Measurements from ENCODE around the gene ZNF451. TPM values are rescaled to one million over a fixed set of nuclear protein-coding genes. Genes with fewer than 3 reads are reported as not detected.

ZNF451 gene
- total RNA-seq, 1 donor from 2014 or later = 71.9 TPM

GRCh38 chr6:57069920-57070331, 20.1 kb upstream of the ZNF451 start:
- TF ChIP-seq, protein P1, sequence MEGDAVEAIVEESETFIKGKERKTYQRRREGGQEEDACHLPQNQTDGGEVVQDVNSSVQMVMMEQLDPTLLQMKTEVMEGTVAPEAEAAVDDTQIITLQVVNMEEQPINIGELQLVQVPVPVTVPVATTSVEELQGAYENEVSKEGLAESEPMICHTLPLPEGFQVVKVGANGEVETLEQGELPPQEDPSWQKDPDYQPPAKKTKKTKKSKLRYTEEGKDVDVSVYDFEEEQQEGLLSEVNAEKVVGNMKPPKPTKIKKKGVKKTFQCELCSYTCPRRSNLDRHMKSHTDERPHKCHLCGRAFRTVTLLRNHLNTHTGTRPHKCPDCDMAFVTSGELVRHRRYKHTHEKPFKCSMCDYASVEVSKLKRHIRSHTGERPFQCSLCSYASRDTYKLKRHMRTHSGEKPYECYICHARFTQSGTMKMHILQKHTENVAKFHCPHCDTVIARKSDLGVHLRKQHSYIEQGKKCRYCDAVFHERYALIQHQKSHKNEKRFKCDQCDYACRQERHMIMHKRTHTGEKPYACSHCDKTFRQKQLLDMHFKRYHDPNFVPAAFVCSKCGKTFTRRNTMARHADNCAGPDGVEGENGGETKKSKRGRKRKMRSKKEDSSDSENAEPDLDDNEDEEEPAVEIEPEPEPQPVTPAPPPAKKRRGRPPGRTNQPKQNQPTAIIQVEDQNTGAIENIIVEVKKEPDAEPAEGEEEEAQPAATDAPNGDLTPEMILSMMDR (IDR thresholded peaks at IDR 0.05) = no peak
- ChIA-PET CTCF (no interaction called here), POLR2A (no interaction called here)
- Mint-ChIP-seq H3K4me3 (no peak overlapping the region), H3K36me3 (ENCODE audit: low read depth) (peaks cover 4% of the 10 kb centered on the region), H3K27me3 (no peaks in the 10 kb centered on the region), H3K27ac (no peak overlapping the region), H3K4me1 (peaks cover 3% of the 10 kb centered on the region), H3K9me3 (no peaks in the 10 kb centered on the region)
- DNase-seq (no peak), ATAC-seq (ENCODE audit: low read depth) (no peak)
- intact Hi-C loops (cut with micrococcal nuclease) = no loop called here

- H3K27ac Mint-ChIP-seq = no peak overlapping the region
- POLR2A ChIA-PET = no interaction called here
- H3K36me3 Mint-ChIP-seq (ENCODE audit: low read depth) = peaks cover 3% of the 10 kb centered on the region
- no peaks in the 10 kb centered on the region for H3K9me3 Mint-ChIP-seq
- TF ChIP-seq, protein P1 (IDR thresholded peaks at IDR 0.05) = no peak
- intact Hi-C loops (cut with micrococcal nuclease) = no loop called here
- H3K4me3 Mint-ChIP-seq = no peak overlapping the region
- H3K4me1 Mint-ChIP-seq = no peaks in the 10 kb centered on the region
- ATAC-seq (ENCODE audit: low read depth) = no peak
- CTCF ChIA-PET = no interaction called here
- no peaks in the 10 kb centered on the region for H3K27me3 Mint-ChIP-seq
- DNase-seq = no peak
These were observed 17.9 kb upstream of the ZNF451 start for GRCh38 chr6:57072108-57072507.

GRCh38 chr6:57074383-57074782, 15.6 kb upstream of the ZNF451 start:
- TF ChIP-seq, protein P1 (IDR thresholded peaks at IDR 0.05) = no peak
- intact Hi-C loops (cut with micrococcal nuclease) = no loop called here
- ATAC-seq (ENCODE audit: low read depth) = no peak
- DNase-seq = no peak
- H3K4me3 Mint-ChIP-seq = no peak overlapping the region
- H3K4me1 Mint-ChIP-seq = no peaks in the 10 kb centered on the region
- peaks cover 1% of the 10 kb centered on the region for H3K36me3 Mint-ChIP-seq (ENCODE audit: low read depth)
- ChIA-PET CTCF (no interaction called here), POLR2A (no interaction called here)
- no peak overlapping the region for H3K27ac Mint-ChIP-seq
- H3K27me3 Mint-ChIP-seq = no peaks in the 10 kb centered on the region
- no peaks in the 10 kb centered on the region for H3K9me3 Mint-ChIP-seq

- ChIA-PET POLR2A (no interaction called here), CTCF (no interaction called here)
- Mint-ChIP-seq H3K9me3 (no peaks in the 10 kb centered on the region), H3K36me3 (ENCODE audit: low read depth) (peaks cover 1% of the 10 kb centered on the region), H3K4me1 (no peaks in the 10 kb centered on the region), H3K4me3 (no peak overlapping the region), H3K27ac (no peak overlapping the region), H3K27me3 (no peaks in the 10 kb centered on the region)
- ATAC-seq (ENCODE audit: low read depth) (no peak), DNase-seq (no peak)
- TF ChIP-seq, protein P1 (IDR thresholded peaks at IDR 0.05) = no peak
- intact Hi-C loops (cut with micrococcal nuclease) = no loop called here
These were observed 14.9 kb upstream of the ZNF451 start for GRCh38 chr6:57075092-57075491.

GRCh38 chr6:57078531-57079207, 11.3 kb upstream of the ZNF451 start:
- Mint-ChIP-seq H3K36me3 (ENCODE audit: low read depth) (peaks cover 1% of the 10 kb centered on the region), H3K27ac (no peak overlapping the region), H3K27me3 (no peaks in the 10 kb centered on the region), H3K4me3 (no peak overlapping the region), H3K4me1 (no peaks in the 10 kb centered on the region), H3K9me3 (peaks cover 3% of the 10 kb centered on the region)
- CTCF ChIA-PET = no interaction called here
- POLR2A ChIA-PET = no interaction called here
- TF ChIP-seq, protein P1 (IDR thresholded peaks at IDR 0.05) = no peak
- intact Hi-C loops (cut with micrococcal nuclease) = no loop called here
- no peak for ATAC-seq (ENCODE audit: low read depth)
- DNase-seq = no peak

Measured in activated B cell treated with CpG ODN at 0.5 μM for 24 hours (primary cell).